Adipocyte (in vitro differentiated cells): ENCODE data around the gene PLP2.

Experiments used
- DNase-seq: peaks from one replicate; pipeline ENCODE4 v3.0.0-alpha.2; 2015; ENCODE audit warnings: low read depth
- H3K27me3 ChIP-seq: replicated peaks from 2 replicates; pipeline ENCODE4 v1.7.0; 2013; ENCODE audit warnings: mild to moderate bottlenecking, low read length, moderate library complexity; ENCODE audit not compliant: control insufficient read depth, insufficient read depth
- H3K36me3 ChIP-seq: 2 replicates; pipeline ENCODE4 v1.7.0; 2013; ENCODE audit warnings: low read length, mild to moderate bottlenecking, moderate library complexity; ENCODE audit not compliant: control insufficient read depth, insufficient read depth, severe bottlenecking
- H3K4me1 ChIP-seq: 2 replicates; pipeline ENCODE4 v1.7.0; 2013; ENCODE audit warnings: mild to moderate bottlenecking, low read length, moderate library complexity; ENCODE audit not compliant: control insufficient read depth, insufficient read depth
- H3K4me3 ChIP-seq: 2 replicates; pipeline ENCODE4 v1.7.0; 2013; ENCODE audit warnings: mild to moderate bottlenecking, low read length, moderate library complexity
- H3K9ac ChIP-seq: 2 replicates; pipeline ENCODE4 v1.7.0; 2013; ENCODE audit warnings: mild to moderate bottlenecking, low read length, moderate library complexity
- H3K9me3 ChIP-seq: 2 replicates; pipeline ENCODE4 v1.7.0; 2013; ENCODE audit warnings: mild to moderate bottlenecking, low read length, moderate library complexity; ENCODE audit not compliant: control insufficient read depth

Gene PLP2

DNA sequence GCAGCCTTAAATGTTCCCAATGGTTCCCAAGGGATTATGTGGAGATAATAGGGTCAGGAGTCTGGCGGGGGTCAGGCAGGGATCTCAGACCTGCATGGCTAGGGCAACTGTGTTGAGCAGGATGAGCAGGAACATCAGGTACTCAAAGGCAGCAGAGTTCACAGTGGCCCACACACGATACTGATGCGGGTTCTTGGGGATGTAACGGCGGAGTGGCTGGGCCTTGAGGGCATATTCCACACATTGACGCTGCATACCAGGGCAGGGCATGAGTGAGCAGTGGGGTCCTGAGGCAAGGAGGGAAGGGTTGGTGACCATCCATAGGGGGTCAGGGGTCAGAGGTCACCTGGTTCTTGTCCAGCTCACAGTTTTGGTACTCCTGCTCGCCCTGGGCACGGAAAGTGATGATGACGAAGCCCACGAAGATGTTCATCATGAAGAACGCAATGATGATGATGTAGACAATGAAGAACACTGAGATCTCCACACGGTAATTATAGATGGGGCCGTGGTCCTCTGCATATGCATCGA is 43.4 kb downstream of the PLP2 start:
- H3K9me3 ChIP-seq, result no peaks in the 10 kb centered on the region
- H3K9ac ChIP-seq, result no peak overlapping the region
- no peaks in the 10 kb centered on the region for H3K4me1 ChIP-seq
- DNase-seq, result no peak
- no peak overlapping the region for H3K4me3 ChIP-seq
- no peaks in the 10 kb centered on the region for H3K36me3 ChIP-seq
- H3K27me3 ChIP-seq, result peaks cover 51% of the 10 kb centered on the region

DNA sequence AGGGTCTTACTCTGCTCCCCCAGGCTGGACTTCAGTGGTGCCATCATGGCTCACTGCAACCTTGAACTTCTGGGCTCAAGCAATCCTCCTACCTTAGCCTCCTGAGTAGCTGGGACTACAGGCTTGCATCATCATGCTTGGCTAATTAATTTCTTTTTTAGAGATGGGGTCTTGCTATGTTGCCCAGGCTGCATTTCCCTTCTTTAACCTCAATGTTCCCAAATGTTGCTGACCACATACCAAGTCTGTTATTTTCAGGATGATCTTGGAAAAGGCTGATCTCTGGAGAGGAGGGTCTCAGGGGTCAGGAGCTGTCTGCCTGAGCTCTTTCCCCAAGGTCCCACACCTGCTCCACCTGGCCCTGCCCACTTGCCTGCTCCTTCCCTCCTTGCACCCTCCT is 48.4 kb downstream of the PLP2 start:
- Histone ChIP-seq H3K4me1 (no peaks in the 10 kb centered on the region), H3K27me3 (peaks cover 42% of the 10 kb centered on the region), H3K4me3 (no peak overlapping the region), H3K9ac (no peak overlapping the region), H3K36me3 (no peaks in the 10 kb centered on the region), H3K9me3 (no peaks in the 10 kb centered on the region)
- no peak for DNase-seq

DNA sequence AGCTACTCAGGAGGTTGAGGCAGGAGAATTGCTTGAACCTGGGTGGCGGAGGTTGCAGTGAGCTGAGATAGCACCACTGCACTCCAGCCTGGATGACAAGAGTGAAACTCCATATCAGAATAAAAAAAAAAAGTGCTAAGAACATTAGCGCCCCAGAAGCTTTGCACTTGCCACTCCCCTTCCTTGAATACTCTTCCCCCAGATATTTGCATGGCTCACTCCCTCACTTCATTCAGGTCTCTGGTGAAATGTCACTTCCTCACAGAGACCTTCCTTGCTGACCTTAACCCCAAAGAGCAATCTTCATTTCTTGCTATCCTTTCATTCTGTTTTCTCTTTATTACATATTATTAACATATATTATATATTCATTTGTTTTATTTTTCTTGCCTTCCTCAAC is 50.2 kb downstream of the PLP2 start:
- H3K4me3 ChIP-seq, result no peak overlapping the region
- no peaks in the 10 kb centered on the region for H3K36me3 ChIP-seq

More for the DNA sequence above, 50.2 kb downstream of the PLP2 start:
- Histone ChIP-seq H3K27me3 (peaks cover 40% of the 10 kb centered on the region), H3K9ac (no peak overlapping the region), H3K4me1 (no peaks in the 10 kb centered on the region), H3K9me3 (no peaks in the 10 kb centered on the region)
- no peak for DNase-seq
